GM18951 (cell line): ENCODE data around the gene PRRT2.

Source experiments
- POLR2A ChIP-seq: IDR thresholded peaks from 4 replicates; pipeline ENCODE4 v1.6.1; 2011; ENCODE audit warnings: mild to moderate bottlenecking; ENCODE audit not compliant: insufficient read length, insufficient read depth; ENCODE audit errors: extremely low read depth
- in situ Hi-C: fragments of 300-500 bp; cut with MboI; formaldehyde crosslinking; loops from one replicate; pipeline ENCODE4 v1.12.0; 2022; ENCODE audit warnings: low sequenced_read_pairs, mixed read lengths, inconsistent platforms; ENCODE audit not compliant: unreplicated experiment

Gene PRRT2

DNA sequence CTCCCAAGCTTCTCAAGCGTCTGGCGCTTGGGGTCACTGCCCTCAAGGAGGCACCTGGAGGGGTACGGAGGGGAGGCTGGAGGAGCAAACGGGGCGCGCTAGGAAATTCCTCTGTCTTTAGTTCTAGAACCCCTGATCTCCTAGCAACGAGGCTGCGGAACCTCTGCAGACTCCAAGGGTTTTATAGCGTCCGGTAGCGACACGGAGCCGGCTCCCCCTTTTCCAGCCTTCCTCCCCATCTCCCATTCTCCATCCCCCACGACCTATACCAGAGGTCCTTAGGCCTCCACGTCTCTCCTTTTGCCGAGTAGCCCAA is 51.6 kb downstream of the PRRT2 start:
- TF ChIP-seq POLR2A, result no peak

DNA sequence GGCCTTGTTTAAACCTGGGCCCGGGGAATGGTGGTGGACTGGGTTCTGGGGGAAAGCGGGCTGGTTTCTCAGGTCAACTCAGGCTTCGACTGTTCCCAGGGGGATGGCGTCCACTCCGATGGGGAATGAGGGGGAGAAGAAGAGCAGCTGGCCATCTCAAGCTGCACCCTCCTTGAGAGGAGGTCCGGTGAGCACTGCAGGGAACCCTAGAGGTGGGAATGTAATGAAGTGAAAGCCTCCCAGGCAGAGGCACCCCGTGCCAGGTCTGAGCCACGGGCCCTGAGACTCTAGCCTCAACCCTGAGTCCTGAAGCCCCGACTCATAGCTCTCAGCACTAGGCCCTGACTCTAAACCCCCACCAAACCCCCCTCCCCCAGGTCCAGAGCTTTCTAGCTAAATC is 52.2 kb downstream of the PRRT2 start:
- no peak for TF ChIP-seq POLR2A
- in situ Hi-C loops, result no loop called here

More for the DNA sequence above, 51.6 kb downstream of the PRRT2 start:
- in situ Hi-C loops, result no loop called here
